Activated T-helper 17 cell treated with anti-CD3 and anti-CD28 coated beads, Interleukin-2, amount 50 U/mL, for 72 hours (primary cell): ENCODE measurements around the gene CXXC5. TPM values are rescaled to one million over a fixed set of nuclear protein-coding genes. Genes with fewer than 3 reads are reported as not detected.

ENCODE experiments used
- ATAC-seq: fragments of 150-1000 bp; cut with Tn5 transposase; replicated peaks from 2 replicates; pipeline ENCODE4 v1.10.0; 2021; ENCODE audit warnings: mild to moderate bottlenecking, moderate library complexity
- H3K27ac Mint-ChIP-seq: one replicate; pipeline ENCODE4 v1.8.0; 2022; ENCODE audit warnings: mixed read lengths
- H3K27me3 Mint-ChIP-seq: one replicate; pipeline ENCODE4 v1.8.0; 2022; ENCODE audit warnings: mixed read lengths
- H3K36me3 Mint-ChIP-seq: one replicate; pipeline ENCODE4 v1.8.0; 2022; ENCODE audit warnings: low read depth, mild to moderate bottlenecking, mixed read lengths
- H3K4me1 Mint-ChIP-seq: one replicate; pipeline ENCODE4 v1.8.0; 2022; ENCODE audit warnings: mixed read lengths
- H3K4me3 Mint-ChIP-seq: one replicate; pipeline ENCODE4 v1.8.0; 2022; ENCODE audit warnings: mild to moderate bottlenecking, mixed read lengths
- H3K9me3 Mint-ChIP-seq: one replicate; pipeline ENCODE4 v1.8.0; 2022; ENCODE audit warnings: mixed read lengths
- total RNA-seq, 2 donors: library from RNA; stranded (reverse); gene quantifications; one replicate each; pipeline ENCODE4 v1.2.3, GENCODE V29; 2022

The CXXC5 gene
- total RNA-seq, 2 donors from 2014 or later, result 0.89 to 2.7 TPM

- H3K27me3 Mint-ChIP-seq, result no peaks in the 10 kb centered on the region
- H3K36me3 Mint-ChIP-seq, result no peaks in the 10 kb centered on the region
- H3K4me3 Mint-ChIP-seq, result no peak overlapping the region
- no peaks in the 10 kb centered on the region for H3K9me3 Mint-ChIP-seq
- ATAC-seq, result no peak
- H3K27ac Mint-ChIP-seq, result no peak overlapping the region
- no peaks in the 10 kb centered on the region for H3K4me1 Mint-ChIP-seq
These were observed 35.4 kb downstream of the CXXC5 start for GRCh38 chr5:139683295-139684271.

DNA sequence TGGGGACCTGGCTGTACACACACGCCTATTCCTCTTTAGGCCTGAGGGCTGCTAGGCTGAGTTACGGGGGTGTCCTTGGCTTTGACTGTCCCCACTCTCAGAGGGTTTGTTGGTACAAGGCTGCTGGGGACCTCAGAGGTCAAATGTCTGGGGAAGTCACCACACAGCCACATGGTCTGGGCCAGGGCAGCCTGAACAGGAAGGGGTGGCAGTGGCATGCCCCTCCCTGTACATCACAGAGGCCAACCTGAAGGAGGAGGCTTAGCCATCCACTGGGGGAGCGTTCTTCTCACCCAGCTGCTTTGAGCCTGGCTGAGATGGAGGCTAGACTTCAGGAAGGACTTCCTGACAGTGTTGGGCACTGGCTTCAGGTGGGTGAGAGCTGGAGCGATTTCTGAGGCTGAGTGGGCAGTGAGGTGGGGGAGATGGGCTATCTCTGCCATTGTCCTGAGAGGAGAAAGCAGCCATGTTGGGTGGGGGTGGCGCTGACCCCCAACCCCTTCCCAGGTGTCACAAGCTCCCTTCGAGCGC lies 36.3 kb downstream of the CXXC5 start:
- Mint-ChIP-seq H3K27me3 (no peaks in the 10 kb centered on the region), H3K36me3 (no peaks in the 10 kb centered on the region), H3K27ac (peak overlapping the region; percentile 22), H3K9me3 (no peaks in the 10 kb centered on the region), H3K4me3 (no peak overlapping the region), H3K4me1 (no peaks in the 10 kb centered on the region)
- ATAC-seq, result no peak

- ATAC-seq, result no peak
- Mint-ChIP-seq H3K4me3 (no peak overlapping the region), H3K9me3 (no peaks in the 10 kb centered on the region), H3K27me3 (no peaks in the 10 kb centered on the region), H3K27ac (no peak overlapping the region), H3K36me3 (no peaks in the 10 kb centered on the region), H3K4me1 (no peaks in the 10 kb centered on the region)
These were observed 37.0 kb downstream of the CXXC5 start for GRCh38 chr5:139684881-139685749.

DNA sequence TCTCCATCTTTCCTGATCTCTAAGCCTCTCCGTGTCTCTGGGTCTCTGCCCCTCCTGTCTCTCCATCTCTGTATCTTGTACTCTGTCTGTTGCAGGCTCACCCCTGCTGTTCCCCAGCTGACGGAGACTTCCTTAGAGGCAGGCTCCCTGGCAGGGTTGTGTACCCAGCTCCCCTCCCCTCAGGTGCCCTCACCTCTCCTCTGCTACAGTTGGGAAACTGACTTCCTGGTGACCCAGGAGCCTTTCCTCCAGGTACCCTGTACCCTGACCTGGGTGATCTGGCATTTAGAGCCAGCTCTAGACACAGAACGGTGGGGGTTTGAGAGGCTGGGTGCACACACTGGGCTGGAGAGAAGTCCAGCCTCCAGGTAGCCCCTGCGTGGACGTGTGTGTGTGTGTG lies 37.7 kb downstream of the CXXC5 start:
- Mint-ChIP-seq H3K4me3 (no peak overlapping the region), H3K27me3 (no peaks in the 10 kb centered on the region), H3K4me1 (no peaks in the 10 kb centered on the region), H3K27ac (no peak overlapping the region), H3K9me3 (no peaks in the 10 kb centered on the region), H3K36me3 (no peaks in the 10 kb centered on the region)
- ATAC-seq, result no peak

DNA sequence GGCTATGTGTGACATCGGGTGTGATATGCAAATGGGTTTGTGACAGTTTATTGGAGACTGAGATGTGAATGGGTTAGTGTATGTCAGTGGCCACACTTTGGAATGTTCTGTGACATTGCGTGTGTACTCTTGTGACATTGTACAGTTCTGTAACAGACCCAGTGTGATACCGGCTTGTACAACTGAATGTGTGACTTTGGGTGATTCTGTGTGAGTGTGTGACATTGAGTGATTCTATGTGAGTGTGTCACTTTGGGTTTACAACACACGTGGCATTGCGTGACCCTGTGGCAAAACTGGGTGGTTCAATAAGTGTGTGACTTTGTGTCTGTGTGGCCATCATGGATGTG lies 38.2 kb downstream of the CXXC5 start:
- no peaks in the 10 kb centered on the region for H3K9me3 Mint-ChIP-seq
- H3K36me3 Mint-ChIP-seq, result no peaks in the 10 kb centered on the region
- no peak overlapping the region for H3K4me3 Mint-ChIP-seq
- H3K27me3 Mint-ChIP-seq, result no peaks in the 10 kb centered on the region
- ATAC-seq, result no peak
- no peaks in the 10 kb centered on the region for H3K4me1 Mint-ChIP-seq
- no peak overlapping the region for H3K27ac Mint-ChIP-seq

- Mint-ChIP-seq H3K36me3 (no peaks in the 10 kb centered on the region), H3K9me3 (no peaks in the 10 kb centered on the region), H3K4me1 (no peaks in the 10 kb centered on the region), H3K27me3 (no peaks in the 10 kb centered on the region), H3K4me3 (no peak overlapping the region), H3K27ac (no peak overlapping the region)
- ATAC-seq, result no peak
These were observed 38.7 kb downstream of the CXXC5 start for GRCh38 chr5:139686706-139687441.

GRCh38 chr5:139687656-139688055 lies 39.5 kb downstream of the CXXC5 start:
- no peak for ATAC-seq
- no peak overlapping the region for H3K27ac Mint-ChIP-seq
- no peaks in the 10 kb centered on the region for H3K27me3 Mint-ChIP-seq
- H3K4me1 Mint-ChIP-seq, result no peaks in the 10 kb centered on the region
- H3K4me3 Mint-ChIP-seq, result no peak overlapping the region
- H3K36me3 Mint-ChIP-seq, result no peaks in the 10 kb centered on the region
- H3K9me3 Mint-ChIP-seq, result no peaks in the 10 kb centered on the region

GRCh38 chr5:139688088-139688702 lies 40.0 kb downstream of the CXXC5 start:
- Mint-ChIP-seq H3K36me3 (no peaks in the 10 kb centered on the region), H3K27ac (no peak overlapping the region), H3K9me3 (no peaks in the 10 kb centered on the region), H3K4me3 (no peak overlapping the region), H3K27me3 (no peaks in the 10 kb centered on the region), H3K4me1 (no peaks in the 10 kb centered on the region)
- ATAC-seq, result no peak

GRCh38 chr5:139688751-139689372 lies 40.7 kb downstream of the CXXC5 start:
- no peaks in the 10 kb centered on the region for H3K36me3 Mint-ChIP-seq
- ATAC-seq, result no peak
- H3K4me1 Mint-ChIP-seq, result no peaks in the 10 kb centered on the region
- H3K27me3 Mint-ChIP-seq, result no peaks in the 10 kb centered on the region
- no peak overlapping the region for H3K4me3 Mint-ChIP-seq
- no peak overlapping the region for H3K27ac Mint-ChIP-seq
- no peaks in the 10 kb centered on the region for H3K9me3 Mint-ChIP-seq

DNA sequence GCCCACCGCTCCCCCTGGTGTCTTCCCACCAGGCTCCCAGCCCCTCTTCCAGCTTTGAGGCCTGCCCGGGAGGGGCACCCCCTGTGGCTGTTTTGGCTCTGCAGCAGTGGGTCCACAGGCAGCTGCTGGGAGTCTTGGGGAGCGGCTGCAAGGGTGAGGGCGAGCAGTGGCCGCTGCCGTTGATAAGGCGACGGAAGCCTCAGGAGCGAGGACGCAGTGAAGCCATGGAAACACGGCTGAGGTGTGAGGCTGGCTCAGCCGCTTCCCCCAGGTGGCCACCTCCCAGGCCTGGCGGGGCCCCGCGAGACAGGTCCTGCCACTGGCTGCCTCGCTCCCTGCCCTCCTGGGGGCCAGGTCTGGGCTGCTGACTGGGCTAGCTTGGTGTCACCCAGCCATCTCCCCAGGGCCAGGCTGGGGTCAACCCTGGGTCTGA lies 41.5 kb downstream of the CXXC5 start:
- Mint-ChIP-seq H3K27me3 (no peaks in the 10 kb centered on the region), H3K4me3 (no peak overlapping the region), H3K4me1 (no peaks in the 10 kb centered on the region), H3K36me3 (no peaks in the 10 kb centered on the region), H3K9me3 (no peaks in the 10 kb centered on the region), H3K27ac (no peak overlapping the region)
- ATAC-seq, result peak; percentile 29

- no peak overlapping the region for H3K27ac Mint-ChIP-seq
These were observed 42.1 kb downstream of the CXXC5 start for GRCh38 chr5:139690064-139690802.

GRCh38 chr5:139690803-139691629 lies 42.9 kb downstream of the CXXC5 start:
- no peaks in the 10 kb centered on the region for H3K9me3 Mint-ChIP-seq
- H3K36me3 Mint-ChIP-seq, result no peaks in the 10 kb centered on the region
- H3K4me3 Mint-ChIP-seq, result no peak overlapping the region
- no peaks in the 10 kb centered on the region for H3K4me1 Mint-ChIP-seq
- H3K27ac Mint-ChIP-seq, result peak overlapping the region; percentile 15
- H3K27me3 Mint-ChIP-seq, result no peaks in the 10 kb centered on the region
- no peak for ATAC-seq

More at GRCh38 chr5:139690064-139690802, 42.1 kb downstream of the CXXC5 start:
- peak; percentile 23 for ATAC-seq
- Mint-ChIP-seq H3K36me3 (no peaks in the 10 kb centered on the region), H3K4me1 (no peaks in the 10 kb centered on the region), H3K9me3 (no peaks in the 10 kb centered on the region), H3K4me3 (no peak overlapping the region), H3K27me3 (no peaks in the 10 kb centered on the region)
